CD14-positive monocyte (primary cell): Measurements from ENCODE around the gene CUTA. TPM values are rescaled to one million over a fixed set of nuclear protein-coding genes. Genes with fewer than 3 reads are reported as not detected.
A peak's percentile ranks its signal among the peaks of the same experiment; 100 is the strongest.

Source experiments
- DNase-seq, 3 donors: peaks; one replicate each; pipeline ENCODE4 v3.0.0-alpha.2; 2011 to 2022
- H2AFZ ChIP-seq: 2 replicates; pipeline ENCODE4 v1.6.0; 2012; ENCODE audit warnings: mild to moderate bottlenecking, low read depth, low read length, inconsistent platforms; ENCODE audit not compliant: insufficient read depth, poor library complexity, severe bottlenecking
- H3K27ac ChIP-seq, 2 donors: 1 replicate in 1 of 2; 2 replicates in 1 of 2; pipeline ENCODE4 v1.5.1; 2012 to 2013; ENCODE audit warnings: low read length in 2 of 2, control low read depth in 1 of 2, inconsistent platforms in 1 of 2, low read depth in 1 of 2, mild to moderate bottlenecking in 1 of 2
- H3K27me3 ChIP-seq, 2 donors: one replicate each; pipeline versions ENCODE4 v1.6.0 to v1.6.1; 2011 to 2013; ENCODE audit warnings: low read length in 2 of 2; ENCODE audit not compliant: control insufficient read depth in 2 of 2, insufficient read depth in 2 of 2
- H3K36me3 ChIP-seq, 2 donors: replicated peaks in 1 of 2; 1 replicate in 1 of 2; 2 replicates in 1 of 2; pipeline versions ENCODE4 v1.5.1 to v1.6.1; 2012 to 2013; ENCODE audit warnings: low read length in 2 of 2, control low read depth in 1 of 2, inconsistent platforms in 1 of 2, mild to moderate bottlenecking in 1 of 2; ENCODE audit not compliant: insufficient read depth in 2 of 2, control insufficient read depth in 1 of 2
- H3K4me1 ChIP-seq, 2 donors: 1 replicate in 1 of 2; 2 replicates in 1 of 2; pipeline versions ENCODE4 v1.5.1 to v1.6.1; 2012 to 2013; ENCODE audit warnings: low read length in 2 of 2, control low read depth in 1 of 2, inconsistent platforms in 1 of 2, mild to moderate bottlenecking in 1 of 2, moderate library complexity in 1 of 2; ENCODE audit not compliant: insufficient read depth in 2 of 2, control insufficient read depth in 1 of 2
- H3K4me2 ChIP-seq: replicated peaks from 2 replicates; pipeline ENCODE3; 2012; ENCODE audit warnings: low read length, moderate library complexity, mild to moderate bottlenecking; ENCODE audit not compliant: poor library complexity, severe bottlenecking; ENCODE audit errors: extremely low read depth
- H3K4me3 ChIP-seq, 3 experiments: fragments of 200-600 bp in 1 of 3; sonication (generic) in 1 of 3; replicated peaks in 1 of 3; 1 replicate in 2 of 3; 2 replicates in 1 of 3; pipeline ENCODE4 v1.5.1; 2011 to 2013; ENCODE audit warnings: low read length in 3 of 3, mild to moderate bottlenecking in 3 of 3, control low read depth in 2 of 3, low read depth in 2 of 3, inconsistent platforms in 1 of 3, moderate library complexity in 1 of 3
- H3K79me2 ChIP-seq: 2 replicates; pipeline ENCODE4 v1.6.0; 2012; ENCODE audit warnings: mild to moderate bottlenecking, control low read depth, inconsistent platforms, low read length, moderate library complexity; ENCODE audit not compliant: insufficient read depth
- H3K9ac ChIP-seq: 2 replicates; pipeline ENCODE4 v1.6.0; 2017; ENCODE audit warnings: low read length, mild to moderate bottlenecking; ENCODE audit not compliant: insufficient read depth, poor library complexity, severe bottlenecking
- H3K9me3 ChIP-seq, 2 donors: replicated peaks in 1 of 2; 1 replicate in 1 of 2; 2 replicates in 1 of 2; pipeline versions ENCODE4 v1.5.1 to v1.6.1; 2012 to 2013; ENCODE audit warnings: low read length in 2 of 2, control low read depth in 1 of 2; ENCODE audit not compliant: control insufficient read depth in 1 of 2, insufficient read depth in 1 of 2
- H4K20me1 ChIP-seq: 2 replicates; pipeline ENCODE4 v1.6.0; 2012; ENCODE audit warnings: mild to moderate bottlenecking, low read length, control low read depth, moderate library complexity; ENCODE audit not compliant: insufficient read depth
- H3K27ac Mint-ChIP-seq, 7 donors: one replicate each; pipeline ENCODE4 v1.8.0; 2020; ENCODE audit warnings: mild to moderate bottlenecking in 7 of 7, mixed read lengths in 7 of 7, moderate library complexity in 6 of 7, inconsistent platforms in 2 of 7
- H3K27me3 Mint-ChIP-seq, 3 donors: one replicate each; pipeline ENCODE4 v1.8.0; 2021 to 2022; ENCODE audit warnings: low read depth in 3 of 3, mild to moderate bottlenecking in 3 of 3, mixed read lengths in 3 of 3, moderate library complexity in 3 of 3, inconsistent platforms in 1 of 3
- H3K36me3 Mint-ChIP-seq, 2 donors: one replicate each; pipeline ENCODE4 v1.8.0; 2020; ENCODE audit warnings: mixed read lengths in 2 of 2, inconsistent platforms in 1 of 2, mild to moderate bottlenecking in 1 of 2
- H3K4me1 Mint-ChIP-seq: one replicate; pipeline ENCODE4 v1.8.0; 2020; ENCODE audit warnings: mild to moderate bottlenecking, mixed read lengths
- H3K4me3 Mint-ChIP-seq, 2 donors: one replicate each; pipeline ENCODE4 v1.8.0; 2020; ENCODE audit warnings: mild to moderate bottlenecking in 2 of 2, mixed read lengths in 2 of 2, moderate library complexity in 1 of 2
- H3K9me3 Mint-ChIP-seq, 7 donors: one replicate each; pipeline ENCODE4 v1.8.0; 2020 to 2022; ENCODE audit warnings: mixed read lengths in 7 of 7, mild to moderate bottlenecking in 6 of 7, moderate library complexity in 6 of 7, inconsistent platforms in 2 of 7
- CTCF ChIP-seq: fragments of 200-600 bp; IDR thresholded peaks from one replicate; pipeline ENCODE4 v1.8.0; 2022; ENCODE audit warnings: antibody characterized with exemption, mild to moderate bottlenecking
- WGBS: methylation state at CpG from one replicate; pipeline ENCODE4 v1.1.5; 2013; ENCODE audit warnings: missing lambda C conversion rate; ENCODE audit not compliant: insufficient coverage; 5-methylcytosine and 5-hydroxymethylcytosine counted together
- intact Hi-C, 2 donors: fragments of 100-400 bp; cut with micrococcal nuclease; formaldehyde crosslinking; loops; one replicate each; pipeline versions ENCODE4 v1.15.0 to v1.15.1; 2023
- polyA plus RNA-seq, 3 donors: library from polyadenylated mRNA; depleted of rRNA in 1 of 3; unstranded in 2 of 3; stranded (reverse) in 1 of 3; fragments of 300-500 nt in 2 of 3; fragments of >200 nt in 1 of 3; fragmentation: Illumina TruSeq in 2 of 3; gene quantifications; 1 replicate in 2 of 3; 2 replicates in 1 of 3; pipeline ENCODE4 v1.2.3, GENCODE V29; 2012 to 2021

CUTA gene
- polyA plus RNA-seq, 3 donors, result 137 to 160 (median 153) TPM

DNA sequence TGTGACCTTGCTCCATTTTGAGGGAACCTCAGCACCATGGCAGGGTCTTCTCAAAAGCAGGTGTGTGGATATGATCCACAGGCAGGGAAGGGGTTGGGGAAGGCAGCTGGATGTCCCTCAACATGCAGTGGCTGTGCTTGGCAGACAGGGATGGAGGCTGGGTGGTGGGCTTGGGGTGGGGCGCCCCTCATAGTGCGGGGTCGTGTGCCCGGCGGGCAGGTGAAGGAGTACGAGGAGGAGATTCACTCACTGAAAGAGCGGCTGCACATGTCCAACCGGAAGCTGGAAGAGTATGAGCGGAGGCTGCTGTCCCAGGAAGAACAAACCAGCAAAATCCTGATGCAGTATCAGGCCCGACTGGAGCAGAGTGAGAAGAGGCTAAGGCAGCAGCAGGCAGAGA lies 28.4 kb upstream of the CUTA start:
- no peaks in the 10 kb centered on the region for H4K20me1 ChIP-seq
- no peak for TF ChIP-seq CTCF
- no peaks in the 10 kb centered on the region for H3K9me3 ChIP-seq
- H3K4me3 ChIP-seq, result peak overlapping the region in 1 of 3 experiments; percentile 32
- 98% methylated on average over 10 of the region's 10 CpGs for WGBS
- peak overlapping the region; percentile 89 to 90 for H3K27ac ChIP-seq
- H2AFZ ChIP-seq, result no peak overlapping the region
- peaks cover 74 to 81% of the 10 kb centered on the region in 2 donors for H3K4me1 ChIP-seq
- peaks cover 0 to 4% (median 2%) of the 10 kb centered on the region in 3 donors for H3K27me3 Mint-ChIP-seq
- H3K4me1 Mint-ChIP-seq, result peaks cover 74% of the 10 kb centered on the region
- H3K27ac Mint-ChIP-seq, result peak overlapping the region; percentile 90 to 97 (median 95)
- peaks cover 23% of the 10 kb centered on the region for H3K79me2 ChIP-seq
- DNase-seq, result no peak
- peaks cover 0 to 3% of the 10 kb centered on the region in 2 donors for H3K36me3 ChIP-seq
- intact Hi-C loops, result no loop called here
- peak overlapping the region in 1 of 2 donors; percentile 34 for H3K4me3 Mint-ChIP-seq
- peaks cover 0 to 2% (median 0%) of the 10 kb centered on the region in 7 donors for H3K9me3 Mint-ChIP-seq
- peaks cover 37 to 38% of the 10 kb centered on the region in 2 donors for H3K36me3 Mint-ChIP-seq
- H3K9ac ChIP-seq, result peak overlapping the region; percentile 6
- peak overlapping the region; percentile 39 for H3K4me2 ChIP-seq
- no peaks in the 10 kb centered on the region for H3K27me3 ChIP-seq

GRCh38 chr6:33445119-33445603 lies 27.3 kb upstream of the CUTA start:
- peaks cover 0 to 4% (median 2%) of the 10 kb centered on the region in 3 donors for H3K27me3 Mint-ChIP-seq
- Histone ChIP-seq H4K20me1 (no peaks in the 10 kb centered on the region), H3K9me3 (no peaks in the 10 kb centered on the region), H3K9ac (no peak overlapping the region), H3K27me3 (no peaks in the 10 kb centered on the region), H3K4me2 (peak overlapping the region; percentile 39), H3K36me3 (peaks cover 0 to 4% of the 10 kb centered on the region in 2 donors), H2AFZ (peak overlapping the region; percentile 38), H3K4me3 (peak overlapping the region in 1 of 3 experiments; percentile 42), H3K4me1 (peaks cover 62 to 69% of the 10 kb centered on the region in 2 donors), H3K79me2 (peaks cover 23% of the 10 kb centered on the region), H3K27ac (peak overlapping the region; percentile 89 to 90)
- TF ChIP-seq CTCF, result no peak
- no CpG with 5 or more reads among the region's 3 CpGs for WGBS
- DNase-seq, result peak; percentile 74 to 92 (median 85)
- intact Hi-C loops, result no loop called here
- H3K4me1 Mint-ChIP-seq, result peaks cover 63% of the 10 kb centered on the region
- peaks cover 40 to 41% of the 10 kb centered on the region in 2 donors for H3K36me3 Mint-ChIP-seq
- H3K4me3 Mint-ChIP-seq, result peak overlapping the region; percentile 47 to 71
- peaks cover 0 to 2% (median 0%) of the 10 kb centered on the region in 7 donors for H3K9me3 Mint-ChIP-seq
- peak overlapping the region; percentile 90 to 97 (median 95) for H3K27ac Mint-ChIP-seq
